ENCODE results near the gene HLX.

Gene HLX

GRCh38 chr1:220892086-220892376, 12.8 kb downstream of the HLX start:
- no peak for TF ChIP-seq CTCF (conservative IDR thresholded peaks at IDR 0.05; ENCODE audit: low read depth, low read length)
- H3K4me3 ChIP-seq (ENCODE audit: low read length), result no peak overlapping the region
- DNase-seq (ENCODE audit: low read depth), result no peak

DNA sequence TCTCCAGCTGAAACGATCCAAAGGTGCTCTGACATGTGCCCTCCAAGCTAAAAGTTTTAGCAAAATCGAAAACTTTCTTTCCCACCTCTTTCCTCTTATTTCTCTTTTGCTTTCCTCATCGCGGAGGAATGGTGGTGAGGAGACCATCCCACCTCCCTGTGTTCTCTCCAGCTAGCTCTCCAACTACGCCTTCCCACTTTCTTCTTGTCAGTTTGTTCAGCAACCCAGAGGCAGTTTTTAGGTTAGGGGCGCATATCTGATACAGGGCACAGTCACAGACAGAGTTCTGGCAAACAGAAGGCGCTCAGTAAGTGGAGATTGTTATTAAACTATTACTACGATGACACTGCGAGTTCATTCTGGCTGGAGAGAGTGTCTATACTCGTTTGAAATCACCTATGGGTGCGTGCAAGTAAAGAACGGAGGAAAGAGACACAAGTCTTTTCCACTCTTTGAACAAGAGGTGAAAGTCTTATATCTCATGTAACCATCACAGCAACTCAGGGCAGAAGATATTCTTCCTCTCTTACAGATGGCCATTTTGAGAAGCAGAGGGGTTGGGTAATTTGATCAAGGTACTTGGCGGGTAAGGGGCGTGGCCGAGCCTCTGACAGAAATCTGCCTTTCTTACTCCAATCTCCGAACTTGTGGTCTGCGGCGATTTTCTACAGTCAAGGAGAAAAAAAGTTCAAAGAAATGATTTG, 13.9 kb downstream of the HLX start:
- TF ChIP-seq CTCF (conservative IDR thresholded peaks at IDR 0.05; ENCODE audit: low read depth, low read length), result no peak
- H3K4me3 ChIP-seq (ENCODE audit: low read length), result no peak overlapping the region
- no peak for DNase-seq (ENCODE audit: low read depth)

- TF ChIP-seq CTCF (conservative IDR thresholded peaks at IDR 0.05; ENCODE audit: low read depth, low read length), result no peak
- no peak for DNase-seq (ENCODE audit: low read depth)
- H3K4me3 ChIP-seq (ENCODE audit: low read length), result peak overlapping the region; percentile 23
These were observed 14.4 kb downstream of the HLX start for GRCh38 chr1:220893701-220894024.

DNA sequence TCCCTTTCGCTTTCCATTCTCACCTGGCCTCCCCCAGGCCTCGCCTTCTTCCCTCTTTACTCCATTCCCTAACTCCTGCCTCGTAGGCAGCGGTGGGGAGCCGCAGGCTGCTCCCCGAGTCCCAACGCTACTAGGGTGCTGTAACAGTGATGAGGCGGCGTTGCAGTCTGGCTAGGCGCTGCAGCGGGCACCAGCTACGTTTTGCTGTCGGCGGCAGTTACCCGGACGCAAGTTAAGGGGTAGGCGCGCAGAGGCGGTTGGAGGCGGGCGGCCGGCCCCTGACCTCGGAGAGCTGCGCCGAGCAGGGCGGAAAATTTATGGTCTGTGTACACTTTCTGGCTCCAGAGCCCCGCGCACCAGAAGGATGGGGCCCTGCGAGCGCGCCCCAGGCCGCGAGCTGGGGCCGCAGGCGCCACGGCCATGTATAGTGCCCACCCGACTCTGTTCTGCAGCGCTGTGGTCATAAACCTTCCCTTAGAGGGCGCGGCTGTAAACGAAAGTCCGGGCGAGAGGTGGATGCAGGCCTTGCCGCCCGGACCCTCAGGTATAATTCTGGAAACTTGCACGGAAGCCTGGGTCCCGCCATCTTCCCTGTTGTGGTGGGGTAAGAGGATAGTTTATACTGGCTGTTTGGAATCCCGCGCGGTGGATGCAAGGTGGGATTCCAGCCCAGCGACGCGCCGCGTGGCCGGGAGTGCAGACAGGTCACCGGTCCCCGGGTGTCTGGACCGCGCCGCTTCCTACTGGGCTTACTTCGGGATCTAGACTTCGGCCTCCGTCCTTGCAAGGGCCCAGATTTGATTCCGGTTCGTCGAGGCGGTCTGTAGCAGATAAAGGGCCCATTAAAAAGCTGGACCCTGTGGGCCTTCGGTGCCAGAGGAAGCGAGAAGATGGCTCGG, 15.0 kb downstream of the HLX start:
- DNase-seq (ENCODE audit: low read depth), result no peak
- TF ChIP-seq CTCF (conservative IDR thresholded peaks at IDR 0.05; ENCODE audit: low read depth, low read length), result no peak
- peak overlapping the region; percentile 25 for H3K4me3 ChIP-seq (ENCODE audit: low read length)

DNA sequence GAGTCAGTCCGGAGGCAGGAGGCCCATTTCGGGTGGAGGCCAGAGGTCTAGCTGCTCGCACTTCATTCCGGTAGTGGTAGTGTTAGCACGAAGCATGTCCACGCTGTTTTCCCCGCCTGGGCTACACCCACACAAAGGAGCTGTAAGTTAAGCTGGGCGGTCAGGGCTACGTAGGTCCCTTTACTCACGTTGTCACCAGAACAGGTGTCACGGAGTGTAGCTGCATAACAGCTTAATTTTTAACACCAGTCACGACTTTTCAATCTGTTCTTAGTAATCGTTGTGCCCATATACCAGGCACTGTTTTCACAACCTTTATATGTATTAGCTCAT, 15.6 kb downstream of the HLX start:
- no peak overlapping the region for H3K4me3 ChIP-seq (ENCODE audit: low read length)
- TF ChIP-seq CTCF (conservative IDR thresholded peaks at IDR 0.05; ENCODE audit: low read depth, low read length), result no peak
- no peak for DNase-seq (ENCODE audit: low read depth)

DNA sequence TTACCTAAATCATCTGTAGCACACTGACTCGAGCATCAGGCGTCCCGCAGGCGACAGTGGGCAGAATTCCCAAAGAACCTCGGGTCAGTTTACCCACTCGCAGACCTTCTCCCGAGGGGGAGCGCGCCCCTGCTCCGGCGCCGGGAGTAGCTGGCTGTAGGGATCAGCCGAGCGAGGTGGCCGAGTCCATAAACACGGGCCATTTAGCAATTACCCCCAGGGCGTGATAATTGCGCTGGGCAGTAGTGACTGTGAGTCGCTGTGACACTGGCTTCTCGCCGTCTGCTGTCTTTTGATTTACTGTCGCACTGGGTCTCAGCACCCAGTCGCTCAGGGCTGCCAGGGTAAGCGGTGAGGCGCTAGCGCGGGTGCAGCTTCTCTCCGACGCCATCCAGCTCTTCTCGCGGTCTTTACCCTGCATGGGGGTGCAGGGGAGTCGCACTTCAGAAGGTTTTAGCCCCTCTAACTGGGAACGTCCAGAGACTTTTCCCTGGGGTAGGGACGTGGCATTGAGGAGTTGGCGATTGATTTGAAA, 16.2 kb downstream of the HLX start:
- H3K4me3 ChIP-seq (ENCODE audit: low read length), result no peak overlapping the region
- TF ChIP-seq CTCF (conservative IDR thresholded peaks at IDR 0.05; ENCODE audit: low read depth, low read length), result no peak
- DNase-seq (ENCODE audit: low read depth), result no peak

DNA sequence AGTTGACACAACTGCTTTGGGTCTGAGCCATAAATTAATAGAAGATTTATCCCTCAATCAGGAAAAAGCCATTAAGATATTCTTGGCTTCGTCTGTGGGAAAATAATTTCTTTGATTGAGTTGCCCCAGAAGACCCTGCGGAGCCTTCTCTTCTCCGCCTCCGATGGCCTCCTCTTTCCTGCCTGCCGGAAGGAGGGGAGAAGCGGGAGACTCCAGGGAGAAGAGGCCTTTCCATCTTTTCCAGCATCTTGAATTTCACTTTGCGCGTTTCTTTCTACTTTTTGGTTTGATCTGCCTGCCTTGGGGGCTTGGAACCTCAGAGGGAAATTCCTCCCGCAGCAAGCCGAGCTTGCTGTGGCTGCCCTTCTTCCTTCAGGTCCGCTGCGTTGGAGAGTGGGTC, 16.8 kb downstream of the HLX start:
- no peak for TF ChIP-seq CTCF (conservative IDR thresholded peaks at IDR 0.05; ENCODE audit: low read depth, low read length)
- H3K4me3 ChIP-seq (ENCODE audit: low read length), result no peak overlapping the region
- DNase-seq (ENCODE audit: low read depth), result no peak

All from retinal pigment epithelial cell (primary cell).